ENCODE results near the gene CCR7. TPM values are rescaled to one million over a fixed set of nuclear protein-coding genes. Genes with fewer than 3 reads are reported as not detected.

CCR7 gene
- polyA plus RNA-seq, 1 of the 3 experiments (the other 2 are of a cell fraction) = not detected

GRCh38 chr17:40511136-40511535, 54.1 kb downstream of the CCR7 start:
- Histone ChIP-seq H3K4me2 (no peak overlapping the region), H3K4me1 (ENCODE audit: control insufficient read depth in 1 of 2, insufficient read depth in 2 of 2, low read depth in 1 of 2, low read length in 1 of 2) (peaks cover 7 to 25% of the 10 kb centered on the region in 2 experiments; a peak in 2 of 4 replicates), H3F3A (replicated peaks; ENCODE audit: insufficient read depth) (peaks cover under 1% of the 10 kb centered on the region), H4K20me1 (ENCODE audit: insufficient read depth) (no peaks in the 10 kb centered on the region), H2AFZ (ENCODE audit: low read depth) (no peak overlapping the region), H3K9me3 (no peaks in the 10 kb centered on the region), H3K27me3 (ENCODE audit: insufficient read depth) (no peaks in the 10 kb centered on the region), H3K36me3 (replicated peaks in 1 of 2; ENCODE audit: control insufficient read depth in 1 of 2, insufficient read depth in 2 of 2, low read length in 1 of 2) (no peaks in the 10 kb centered on the region), H3K79me2 (ENCODE audit: insufficient read depth) (no peaks in the 10 kb centered on the region), H3K9ac (no peak overlapping the region), H3K9me2 (no peaks in the 10 kb centered on the region), H3K4me3 (ENCODE audit: low read depth in 2 of 2, low read length in 1 of 2) (no peak overlapping the region), H3K27ac (ENCODE audit: low read depth in 2 of 2, low read length in 1 of 2) (no peak overlapping the region)
- ChIA-PET POLR2A (no interaction called here), CTCF (interaction anchor here (2.0 to 4.3 kb wide), 2 partner anchors 10 to 35 kb away, joined by 6 to 19 read pairs; partner anchors contain the start of gene TNS4)
- no peak for DNase-seq
- TF ChIP-seq YY1 (IDR thresholded peaks at IDR 0.05; ENCODE audit: low read depth) (no peak), FOSL2 (IDR thresholded peaks at IDR 0.05; ENCODE audit: borderline replicate concordance, low read depth) (no peak), RFX5 (IDR thresholded peaks at IDR 0.05; ENCODE audit: low read length) (no peak), EZH2phosphoT487 (IDR thresholded peaks at IDR 0.05; ENCODE audit: borderline replicate concordance, low read depth) (no peak), RAD21 (IDR thresholded peaks at IDR 0.05; ENCODE audit: low read length) (no peak)
- TF ChIP-seq, protein P1, sequence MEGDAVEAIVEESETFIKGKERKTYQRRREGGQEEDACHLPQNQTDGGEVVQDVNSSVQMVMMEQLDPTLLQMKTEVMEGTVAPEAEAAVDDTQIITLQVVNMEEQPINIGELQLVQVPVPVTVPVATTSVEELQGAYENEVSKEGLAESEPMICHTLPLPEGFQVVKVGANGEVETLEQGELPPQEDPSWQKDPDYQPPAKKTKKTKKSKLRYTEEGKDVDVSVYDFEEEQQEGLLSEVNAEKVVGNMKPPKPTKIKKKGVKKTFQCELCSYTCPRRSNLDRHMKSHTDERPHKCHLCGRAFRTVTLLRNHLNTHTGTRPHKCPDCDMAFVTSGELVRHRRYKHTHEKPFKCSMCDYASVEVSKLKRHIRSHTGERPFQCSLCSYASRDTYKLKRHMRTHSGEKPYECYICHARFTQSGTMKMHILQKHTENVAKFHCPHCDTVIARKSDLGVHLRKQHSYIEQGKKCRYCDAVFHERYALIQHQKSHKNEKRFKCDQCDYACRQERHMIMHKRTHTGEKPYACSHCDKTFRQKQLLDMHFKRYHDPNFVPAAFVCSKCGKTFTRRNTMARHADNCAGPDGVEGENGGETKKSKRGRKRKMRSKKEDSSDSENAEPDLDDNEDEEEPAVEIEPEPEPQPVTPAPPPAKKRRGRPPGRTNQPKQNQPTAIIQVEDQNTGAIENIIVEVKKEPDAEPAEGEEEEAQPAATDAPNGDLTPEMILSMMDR (IDR thresholded peaks at IDR 0.05) = no peak
- 93% methylated on average over 2 of the region's 2 CpGs for WGBS (ENCODE audit: low lambda C conversion rate)

- no peak overlapping the region for H3K4me2 ChIP-seq
- 69% methylated on average over 7 of the region's 8 CpGs for WGBS (ENCODE audit: low lambda C conversion rate)
Observed at GRCh38 chr17:40510328-40510648, 55.0 kb downstream of the CCR7 start.

More at GRCh38 chr17:40510328-40510648, 55.0 kb downstream of the CCR7 start:
- H3K36me3 ChIP-seq (replicated peaks in 1 of 2; ENCODE audit: control insufficient read depth in 1 of 2, insufficient read depth in 2 of 2, low read length in 1 of 2) = no peaks in the 10 kb centered on the region
- no peaks in the 10 kb centered on the region for H3F3A ChIP-seq (replicated peaks; ENCODE audit: insufficient read depth)
- ChIA-PET POLR2A (no interaction called here), CTCF (interaction anchor here (0.6 to 1.2 kb wide), 2 partner anchors 67 to 69 kb away, joined by 3 read pairs; partner anchors contain the start of gene IGFBP4)
- no peak overlapping the region for H2AFZ ChIP-seq (ENCODE audit: low read depth)
- no peaks in the 10 kb centered on the region for H3K79me2 ChIP-seq (ENCODE audit: insufficient read depth)
- no peak for DNase-seq
- no peak overlapping the region for H3K27ac ChIP-seq (ENCODE audit: low read depth in 2 of 2, low read length in 1 of 2)
- H3K9me2 ChIP-seq = no peaks in the 10 kb centered on the region
- no peaks in the 10 kb centered on the region for H4K20me1 ChIP-seq (ENCODE audit: insufficient read depth)
- H3K27me3 ChIP-seq (ENCODE audit: insufficient read depth) = no peaks in the 10 kb centered on the region
- H3K4me3 ChIP-seq (ENCODE audit: low read depth in 2 of 2, low read length in 1 of 2) = no peak overlapping the region
- H3K4me1 ChIP-seq (ENCODE audit: control insufficient read depth in 1 of 2, insufficient read depth in 2 of 2, low read depth in 1 of 2, low read length in 1 of 2) = peaks cover 7 to 25% of the 10 kb centered on the region in 2 experiments; a peak in 2 of 4 replicates
- TF ChIP-seq TCF12 (IDR thresholded peaks at IDR 0.05) (peak; percentile 40; the same call in 1 of the 2 replicates), NFIC (IDR thresholded peaks at IDR 0.05; ENCODE audit: borderline replicate concordance) (peak; percentile 76), FOSL2 (IDR thresholded peaks at IDR 0.05; ENCODE audit: borderline replicate concordance, low read depth) (peak; percentile 71; the same call in 1 of the 2 replicates), CHD2 (IDR thresholded peaks at IDR 0.05; ENCODE audit: low read length, partially characterized antibody) (no peak), NRF1 (IDR thresholded peaks at IDR 0.05; ENCODE audit: low read depth, low read length) (no peak)
- TF ChIP-seq, protein P2, sequence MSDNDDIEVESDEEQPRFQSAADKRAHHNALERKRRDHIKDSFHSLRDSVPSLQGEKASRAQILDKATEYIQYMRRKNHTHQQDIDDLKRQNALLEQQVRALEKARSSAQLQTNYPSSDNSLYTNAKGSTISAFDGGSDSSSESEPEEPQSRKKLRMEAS (IDR thresholded peaks at IDR 0.05; ENCODE audit: low read depth) = 0 out of 2 replicates have a peak, but pooled peaks have one; percentile 43
- no peak overlapping the region for H3K9ac ChIP-seq
- no peaks in the 10 kb centered on the region for H3K9me3 ChIP-seq

All from SK-N-SH (cell line).